Ovary (tissue), 1 donor: ENCODE measurements around the gene UBP1.
"Not testable (repeated sequence)": the region's sequence is repeated elsewhere in the genome, so short reads cannot be mapped to it uniquely, and the experiment has no call there.

Source experiments
- EP300 ChIP-seq: sonication (generic); formaldehyde crosslinking; IDR thresholded peaks from one replicate; pipeline ENCODE4 v1.6.1; 2017; ENCODE audit warnings: antibody characterized with exemption
- POLR2A ChIP-seq: fragments of 450-650 bp; IDR thresholded peaks from one replicate; pipeline ENCODE4 v1.6.1; 2017; ENCODE audit warnings: antibody characterized with exemption, mild to moderate bottlenecking, moderate library complexity

DNA sequence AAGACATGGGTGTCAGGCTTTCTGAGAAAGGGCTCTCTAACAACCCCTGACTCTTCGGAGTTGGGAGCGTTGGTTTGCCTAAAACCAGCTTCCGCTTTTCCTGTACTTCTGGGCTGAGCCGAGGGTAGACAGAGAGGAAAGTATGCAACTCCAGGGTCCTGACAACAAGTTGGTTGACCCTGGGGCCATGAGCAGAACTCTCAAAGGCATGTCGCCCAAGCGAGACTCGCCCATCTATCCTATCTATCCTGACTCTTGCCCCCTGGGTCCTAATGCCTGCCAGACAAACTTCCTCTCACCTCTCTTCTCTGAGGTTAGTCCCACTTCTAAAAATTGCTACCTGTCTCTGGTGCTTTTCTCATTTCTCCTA is 7.0 kb upstream of the UBP1 start:
- TF ChIP-seq POLR2A, EP300: not testable (repeated sequence)
